SK-N-SH treated with all-trans-retinoic acid at 6 μM for 48 hours (cell line): Measurements from ENCODE around the gene JPT1.

Experiments
- ATAC-seq: fragments of 200-7000 bp; cut with Tn5 transposase; 3 replicates; pipeline ENCODE4 v1.9.1; 2020; ENCODE audit warnings: mild to moderate bottlenecking, moderate library complexity
- ARNTL ChIP-seq: fragments of 450-650 bp; formaldehyde crosslinking; IDR thresholded peaks from 2 replicates; pipeline ENCODE4 v1.5.0; 2020; ENCODE audit warnings: low read depth, mild to moderate bottlenecking, moderate library complexity, borderline replicate concordance
- BACH2 ChIP-seq: fragments of 250-450 bp; sonication (Bioruptor Pico); IDR thresholded peaks from 2 replicates; pipeline ENCODE4 v1.9.0; 2021; ENCODE audit warnings: mild to moderate bottlenecking, borderline replicate concordance
- CSRNP3 ChIP-seq: fragments of 250-450 bp; sonication (Bioruptor Pico); IDR thresholded peaks from 2 replicates; pipeline ENCODE4 v1.5.1; 2021; ENCODE audit warnings: mild to moderate bottlenecking, moderate library complexity
- ESRRG ChIP-seq: fragments of 250-450 bp; sonication (Bioruptor Pico); IDR thresholded peaks from 2 replicates; pipeline ENCODE4 v1.6.1; 2021; ENCODE audit warnings: mild to moderate bottlenecking
- PATZ1 ChIP-seq: fragments of 250-450 bp; sonication (Bioruptor Pico); IDR thresholded peaks from 2 replicates; pipeline ENCODE4 v1.8.0; 2020; ENCODE audit warnings: mild to moderate bottlenecking, moderate library complexity, borderline replicate concordance
- POU6F1 ChIP-seq: fragments of 250-450 bp; sonication (Bioruptor Pico); IDR thresholded peaks from 2 replicates; pipeline ENCODE4 v1.8.0; 2021; ENCODE audit warnings: low read depth, mild to moderate bottlenecking, moderate library complexity, borderline replicate concordance
- RARB ChIP-seq: fragments of 250-450 bp; sonication (Bioruptor Pico); IDR thresholded peaks from 2 replicates; pipeline ENCODE4 v1.8.0; 2021; ENCODE audit warnings: mild to moderate bottlenecking, moderate library complexity
- SNAI2 ChIP-seq: fragments of 250-450 bp; sonication (Bioruptor Pico); IDR thresholded peaks from 2 replicates; pipeline ENCODE4 v1.5.0; 2020; ENCODE audit warnings: mild to moderate bottlenecking, moderate library complexity
- TCF4 ChIP-seq: fragments of 250-450 bp; sonication (Bioruptor Pico); IDR thresholded peaks from 2 replicates; pipeline ENCODE4 v1.8.0; 2021; ENCODE audit warnings: mild to moderate bottlenecking, moderate library complexity, borderline replicate concordance
- ZC3H10 ChIP-seq: fragments of 250-450 bp; sonication (Bioruptor Pico); IDR thresholded peaks from 2 replicates; pipeline ENCODE4 v1.5.1; 2021; ENCODE audit warnings: mild to moderate bottlenecking, moderate library complexity
- ZFP3 ChIP-seq: fragments of 250-450 bp; sonication (Bioruptor Pico); IDR thresholded peaks from 2 replicates; pipeline ENCODE4 v1.5.0; 2020; ENCODE audit warnings: mild to moderate bottlenecking, moderate library complexity
- ZFP30 ChIP-seq: fragments of 450-650 bp; formaldehyde crosslinking; IDR thresholded peaks from 2 replicates; pipeline ENCODE4 v1.5.0; 2022; ENCODE audit warnings: mild to moderate bottlenecking, moderate library complexity
- ZNF565 ChIP-seq: fragments of 450-650 bp; formaldehyde crosslinking; conservative IDR thresholded peaks from 2 replicates; pipeline ENCODE4 v1.5.0; 2020; ENCODE audit warnings: low read depth, mild to moderate bottlenecking, moderate library complexity
- TF ChIP-seq, protein P1 (sequence below): fragments of 250-450 bp; sonication (Bioruptor Pico); IDR thresholded peaks from 2 replicates; pipeline ENCODE4 v1.5.1; 2020; ENCODE audit warnings: low read depth, mild to moderate bottlenecking, moderate library complexity
- TF ChIP-seq, protein P2 (sequence below): fragments of 250-450 bp; sonication (Bioruptor Pico); IDR thresholded peaks from 2 replicates; pipeline ENCODE4 v1.5.0; 2020; ENCODE audit warnings: mild to moderate bottlenecking, moderate library complexity

Gene JPT1

GRCh38 chr17:75118307-75118706, 36.0 kb downstream of the JPT1 start:
- TF ChIP-seq ZNF565, result no peak
- TF ChIP-seq, protein P1, sequence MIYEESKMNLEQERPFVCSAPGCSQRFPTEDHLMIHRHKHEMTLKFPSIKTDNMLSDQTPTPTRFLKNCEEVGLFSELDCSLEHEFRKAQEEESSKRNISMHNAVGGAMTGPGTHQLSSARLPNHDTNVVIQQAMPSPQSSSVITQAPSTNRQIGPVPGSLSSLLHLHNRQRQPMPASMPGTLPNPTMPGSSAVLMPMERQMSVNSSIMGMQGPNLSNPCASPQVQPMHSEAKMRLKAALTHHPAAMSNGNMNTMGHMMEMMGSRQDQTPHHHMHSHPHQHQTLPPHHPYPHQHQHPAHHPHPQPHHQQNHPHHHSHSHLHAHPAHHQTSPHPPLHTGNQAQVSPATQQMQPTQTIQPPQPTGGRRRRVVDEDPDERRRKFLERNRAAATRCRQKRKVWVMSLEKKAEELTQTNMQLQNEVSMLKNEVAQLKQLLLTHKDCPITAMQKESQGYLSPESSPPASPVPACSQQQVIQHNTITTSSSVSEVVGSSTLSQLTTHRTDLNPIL (CRISPR knock-in tag), result no peak
- TF ChIP-seq ZC3H10 (CRISPR knock-in tag), result no peak
- TF ChIP-seq ZFP30, result no peak
- no peak for TF ChIP-seq POU6F1
- no peak for TF ChIP-seq SNAI2 (CRISPR knock-in tag)
- no peak for TF ChIP-seq ZFP3 (CRISPR knock-in tag)
- TF ChIP-seq, protein P2, sequence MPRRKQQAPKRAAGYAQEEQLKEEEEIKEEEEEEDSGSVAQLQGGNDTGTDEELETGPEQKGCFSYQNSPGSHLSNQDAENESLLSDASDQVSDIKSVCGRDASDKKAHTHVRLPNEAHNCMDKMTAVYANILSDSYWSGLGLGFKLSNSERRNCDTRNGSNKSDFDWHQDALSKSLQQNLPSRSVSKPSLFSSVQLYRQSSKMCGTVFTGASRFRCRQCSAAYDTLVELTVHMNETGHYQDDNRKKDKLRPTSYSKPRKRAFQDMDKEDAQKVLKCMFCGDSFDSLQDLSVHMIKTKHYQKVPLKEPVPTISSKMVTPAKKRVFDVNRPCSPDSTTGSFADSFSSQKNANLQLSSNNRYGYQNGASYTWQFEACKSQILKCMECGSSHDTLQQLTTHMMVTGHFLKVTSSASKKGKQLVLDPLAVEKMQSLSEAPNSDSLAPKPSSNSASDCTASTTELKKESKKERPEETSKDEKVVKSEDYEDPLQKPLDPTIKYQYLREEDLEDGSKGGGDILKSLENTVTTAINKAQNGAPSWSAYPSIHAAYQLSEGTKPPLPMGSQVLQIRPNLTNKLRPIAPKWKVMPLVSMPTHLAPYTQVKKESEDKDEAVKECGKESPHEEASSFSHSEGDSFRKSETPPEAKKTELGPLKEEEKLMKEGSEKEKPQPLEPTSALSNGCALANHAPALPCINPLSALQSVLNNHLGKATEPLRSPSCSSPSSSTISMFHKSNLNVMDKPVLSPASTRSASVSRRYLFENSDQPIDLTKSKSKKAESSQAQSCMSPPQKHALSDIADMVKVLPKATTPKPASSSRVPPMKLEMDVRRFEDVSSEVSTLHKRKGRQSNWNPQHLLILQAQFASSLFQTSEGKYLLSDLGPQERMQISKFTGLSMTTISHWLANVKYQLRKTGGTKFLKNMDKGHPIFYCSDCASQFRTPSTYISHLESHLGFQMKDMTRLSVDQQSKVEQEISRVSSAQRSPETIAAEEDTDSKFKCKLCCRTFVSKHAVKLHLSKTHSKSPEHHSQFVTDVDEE, result no peak
- no peak for ATAC-seq

GRCh38 chr17:75116737-75117136, 37.6 kb downstream of the JPT1 start:
- ATAC-seq, result no peak
- TF ChIP-seq, protein P1 (CRISPR knock-in tag), result no peak
- TF ChIP-seq ZC3H10 (CRISPR knock-in tag) (no peak), CSRNP3 (no peak), ESRRG (CRISPR knock-in tag) (no peak), POU6F1 (no peak), ZFP30 (no peak), TCF4 (CRISPR knock-in tag) (no peak), PATZ1 (CRISPR knock-in tag) (no peak)
- TF ChIP-seq, protein P2, result no peak
- TF ChIP-seq, all 23 proteins: peak for 0

- TF ChIP-seq, protein P1 (CRISPR knock-in tag), result no peak
- TF ChIP-seq ARNTL (CRISPR knock-in tag) (no peak), ZNF565 (no peak), TCF4 (CRISPR knock-in tag) (no peak), RARB (CRISPR knock-in tag) (no peak), BACH2 (CRISPR knock-in tag) (no peak)
- no peak for ATAC-seq
These were observed 38.8 kb downstream of the JPT1 start for GRCh38 chr17:75115555-75115954.
